Endothelial cell (in vitro differentiated cells): ENCODE results near the gene ANTXR2. TPM values are rescaled to one million over a fixed set of nuclear protein-coding genes. Genes with fewer than 3 reads are reported as not detected.

Experiments
- DNase-seq: peaks from one replicate; pipeline ENCODE4 v3.0.0; 2021; ENCODE audit warnings: low spot score
- H3K27ac Mint-ChIP-seq: one replicate; pipeline ENCODE4 v1.8.0; 2021; ENCODE audit warnings: mixed read lengths, inconsistent platforms; ENCODE audit not compliant: unreplicated experiment
- H3K27me3 Mint-ChIP-seq: one replicate; pipeline ENCODE4 v1.8.0; 2021; ENCODE audit warnings: mild to moderate bottlenecking, moderate library complexity, mixed read lengths, inconsistent platforms; ENCODE audit not compliant: unreplicated experiment
- H3K36me3 Mint-ChIP-seq: one replicate; pipeline ENCODE4 v1.8.0; 2021; ENCODE audit warnings: mild to moderate bottlenecking, low read depth, mixed read lengths, inconsistent platforms; ENCODE audit not compliant: unreplicated experiment
- H3K4me1 Mint-ChIP-seq: one replicate; pipeline ENCODE4 v1.8.0; 2021; ENCODE audit warnings: mild to moderate bottlenecking, mixed read lengths, inconsistent platforms; ENCODE audit not compliant: unreplicated experiment
- H3K4me3 Mint-ChIP-seq: one replicate; pipeline ENCODE4 v1.8.0; 2021; ENCODE audit warnings: mild to moderate bottlenecking, mixed read lengths, inconsistent platforms; ENCODE audit not compliant: unreplicated experiment
- H3K9me3 Mint-ChIP-seq: one replicate; pipeline ENCODE4 v1.8.0; 2021; ENCODE audit warnings: mixed read lengths, inconsistent platforms; ENCODE audit not compliant: unreplicated experiment
- total RNA-seq: library from RNA; stranded (reverse); fragmentation: NEBNext Ultra II Directional; extraction: Animal tissue kit (Norgen Biotek cat#: 25700); gene quantifications from one replicate; pipeline ENCODE4 v1.2.1, GENCODE V29; 2021; ENCODE audit not compliant: unreplicated experiment
- TF ChIP-seq, protein P1 (sequence below): fragments of 200-600 bp; sonication (generic); IDR thresholded peaks from one replicate; pipeline ENCODE4 v1.5.0; 2021; ENCODE audit warnings: antibody characterized with exemption; ENCODE audit not compliant: unreplicated experiment

Gene ANTXR2
- total RNA-seq, 1 donor from 2014 or later, result 176 TPM

DNA sequence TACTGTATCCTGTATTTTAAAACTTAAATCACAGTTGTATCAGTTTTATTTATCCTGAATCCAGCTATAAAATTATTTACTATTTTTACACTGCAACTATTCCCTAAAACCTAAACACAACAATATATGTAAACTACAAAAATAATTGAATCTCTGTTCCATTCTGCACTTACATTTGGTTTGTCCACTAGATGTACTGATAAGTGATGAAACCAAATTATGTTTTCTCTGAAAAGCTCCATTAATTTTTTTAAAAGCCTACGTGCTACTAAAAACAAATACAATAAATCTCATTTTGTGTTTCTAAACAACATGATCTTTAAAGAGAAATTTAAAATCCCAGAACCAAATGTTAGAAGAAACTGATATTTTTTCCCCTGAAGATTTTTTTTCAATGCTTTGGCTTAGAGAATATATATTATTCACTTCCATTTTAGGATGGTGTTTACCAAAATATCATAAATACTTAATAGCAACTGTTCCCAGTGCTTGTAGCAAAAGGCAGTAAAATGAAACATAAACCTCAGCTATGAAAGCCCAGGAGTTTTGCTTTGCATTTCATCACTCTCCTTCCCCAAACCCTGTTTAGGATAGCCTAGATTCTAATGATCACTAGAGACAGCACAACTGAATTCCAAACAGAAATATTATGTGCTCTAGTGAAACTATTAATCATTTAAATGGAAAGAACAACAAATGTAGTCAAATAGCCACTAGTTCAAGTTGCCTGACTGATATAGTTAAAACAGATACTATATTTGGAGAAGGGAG, 19.7 kb downstream of the ANTXR2 start:
- Mint-ChIP-seq H3K4me3 (peak overlapping the region; percentile 17), H3K36me3 (peaks cover 43% of the 10 kb centered on the region), H3K27me3 (no peaks in the 10 kb centered on the region), H3K4me1 (peaks cover 13% of the 10 kb centered on the region), H3K27ac (no peak overlapping the region), H3K9me3 (no peaks in the 10 kb centered on the region)
- no peak for DNase-seq
- TF ChIP-seq, protein P1, sequence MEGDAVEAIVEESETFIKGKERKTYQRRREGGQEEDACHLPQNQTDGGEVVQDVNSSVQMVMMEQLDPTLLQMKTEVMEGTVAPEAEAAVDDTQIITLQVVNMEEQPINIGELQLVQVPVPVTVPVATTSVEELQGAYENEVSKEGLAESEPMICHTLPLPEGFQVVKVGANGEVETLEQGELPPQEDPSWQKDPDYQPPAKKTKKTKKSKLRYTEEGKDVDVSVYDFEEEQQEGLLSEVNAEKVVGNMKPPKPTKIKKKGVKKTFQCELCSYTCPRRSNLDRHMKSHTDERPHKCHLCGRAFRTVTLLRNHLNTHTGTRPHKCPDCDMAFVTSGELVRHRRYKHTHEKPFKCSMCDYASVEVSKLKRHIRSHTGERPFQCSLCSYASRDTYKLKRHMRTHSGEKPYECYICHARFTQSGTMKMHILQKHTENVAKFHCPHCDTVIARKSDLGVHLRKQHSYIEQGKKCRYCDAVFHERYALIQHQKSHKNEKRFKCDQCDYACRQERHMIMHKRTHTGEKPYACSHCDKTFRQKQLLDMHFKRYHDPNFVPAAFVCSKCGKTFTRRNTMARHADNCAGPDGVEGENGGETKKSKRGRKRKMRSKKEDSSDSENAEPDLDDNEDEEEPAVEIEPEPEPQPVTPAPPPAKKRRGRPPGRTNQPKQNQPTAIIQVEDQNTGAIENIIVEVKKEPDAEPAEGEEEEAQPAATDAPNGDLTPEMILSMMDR, result no peak

DNA sequence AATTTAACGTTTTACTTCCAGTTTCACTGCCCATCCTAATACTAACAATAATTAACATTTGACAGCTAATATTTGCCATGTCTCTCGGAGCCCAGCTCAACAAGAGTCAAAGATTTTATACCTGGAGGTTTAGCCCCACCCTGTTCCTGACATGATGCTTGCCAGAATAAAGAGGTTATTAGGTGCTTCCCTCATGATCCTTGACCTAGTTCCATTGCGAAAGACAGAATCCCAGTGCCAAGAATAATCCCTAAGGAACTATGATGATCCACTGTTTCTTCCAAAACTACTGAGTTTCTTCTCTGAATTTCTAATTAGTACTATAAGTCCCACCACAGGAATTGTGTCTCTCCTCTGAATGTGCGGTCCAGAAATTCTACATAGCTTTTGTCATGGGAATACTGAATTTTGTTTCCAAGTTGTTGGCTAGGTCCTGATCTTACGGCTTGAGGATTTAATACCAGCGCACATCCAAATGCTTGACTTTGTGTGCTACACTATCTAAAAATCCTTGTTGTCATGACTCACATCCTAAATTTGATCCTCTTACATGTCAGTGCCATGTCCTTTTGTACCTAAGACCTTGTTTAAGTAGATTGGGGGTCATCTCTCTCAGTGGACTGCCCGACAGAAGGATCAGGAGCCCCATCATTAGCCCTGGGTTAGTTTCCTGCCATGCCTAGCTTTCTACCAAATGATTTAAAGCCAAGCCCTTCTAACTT, 23.1 kb downstream of the ANTXR2 start:
- TF ChIP-seq, protein P1, result no peak
- H3K36me3 Mint-ChIP-seq, result peaks cover 42% of the 10 kb centered on the region
- no peaks in the 10 kb centered on the region for H3K27me3 Mint-ChIP-seq
- no peak for DNase-seq
- peak overlapping the region; percentile 38 for H3K27ac Mint-ChIP-seq
- H3K4me3 Mint-ChIP-seq, result peak overlapping the region; percentile 10
- peaks cover 24% of the 10 kb centered on the region for H3K4me1 Mint-ChIP-seq
- H3K9me3 Mint-ChIP-seq, result no peaks in the 10 kb centered on the region

DNA sequence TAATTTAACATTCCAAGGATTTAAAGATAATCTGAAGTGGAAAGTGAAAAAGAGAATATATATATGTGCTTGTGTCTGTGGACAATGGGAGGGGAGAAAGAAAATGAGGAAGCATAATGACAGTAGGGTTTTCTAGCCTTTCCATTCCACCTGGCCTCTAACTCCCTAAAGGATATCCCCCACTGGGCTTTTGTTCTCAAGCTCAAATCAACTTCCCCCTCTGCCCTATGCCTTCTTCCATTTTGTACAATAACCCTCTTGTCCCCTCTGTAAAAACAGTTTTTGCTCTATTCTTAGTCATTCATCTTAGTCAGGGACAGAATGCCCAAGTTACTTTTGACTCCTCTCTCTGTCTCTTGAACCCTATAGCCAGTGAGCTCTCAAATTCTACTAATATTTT, 23.6 kb downstream of the ANTXR2 start:
- Mint-ChIP-seq H3K9me3 (no peaks in the 10 kb centered on the region), H3K4me3 (peak overlapping the region; percentile 63), H3K36me3 (peaks cover 39% of the 10 kb centered on the region), H3K27ac (peak overlapping the region; percentile 39), H3K4me1 (peaks cover 24% of the 10 kb centered on the region), H3K27me3 (no peaks in the 10 kb centered on the region)
- no peak for DNase-seq
- TF ChIP-seq, protein P1, result no peak

DNA sequence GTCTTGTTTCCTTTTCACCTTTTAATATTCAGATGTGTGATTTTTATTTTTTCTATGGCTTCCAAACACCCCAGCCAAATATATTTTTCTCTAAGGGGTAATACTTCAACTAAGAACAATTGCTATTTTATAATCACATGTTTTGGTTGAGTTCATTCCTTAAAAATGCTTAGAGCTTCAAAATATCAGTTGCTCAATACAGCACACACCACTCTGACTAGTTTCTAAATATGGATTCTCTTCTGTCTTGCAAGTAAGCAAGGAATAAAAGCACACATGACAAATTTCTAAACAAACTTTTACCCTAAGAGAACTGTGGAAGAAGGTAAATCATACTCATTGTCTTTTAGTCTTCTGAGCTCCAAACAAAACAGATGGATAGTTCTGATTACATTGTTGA, 27.2 kb downstream of the ANTXR2 start:
- H3K27me3 Mint-ChIP-seq, result no peaks in the 10 kb centered on the region
- no peaks in the 10 kb centered on the region for H3K9me3 Mint-ChIP-seq
- no peak for DNase-seq
- peaks cover 46% of the 10 kb centered on the region for H3K36me3 Mint-ChIP-seq
- peaks cover 24% of the 10 kb centered on the region for H3K4me1 Mint-ChIP-seq
- TF ChIP-seq, protein P1, result no peak
- no peak overlapping the region for H3K4me3 Mint-ChIP-seq
- H3K27ac Mint-ChIP-seq, result no peak overlapping the region

DNA sequence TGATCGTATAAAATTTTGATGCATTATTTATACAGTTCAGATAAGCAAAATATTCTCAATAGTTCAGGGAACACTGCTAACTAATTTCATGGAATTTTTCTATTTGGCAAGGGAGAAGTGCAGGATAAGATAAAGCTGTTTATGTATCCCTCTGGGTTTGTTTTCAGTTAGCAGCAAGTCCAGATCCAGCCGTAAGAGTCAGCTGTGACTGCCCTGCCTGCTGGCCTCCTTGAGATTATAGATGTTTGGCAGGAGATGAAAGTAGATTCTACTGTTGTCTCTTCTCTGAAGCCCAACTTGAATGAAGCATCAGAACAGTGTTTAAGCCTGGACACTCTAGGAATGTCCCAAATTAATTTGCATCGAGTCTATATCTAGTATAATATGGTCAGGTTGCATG, 29.5 kb downstream of the ANTXR2 start:
- no peaks in the 10 kb centered on the region for H3K9me3 Mint-ChIP-seq
- no peak overlapping the region for H3K27ac Mint-ChIP-seq
- H3K36me3 Mint-ChIP-seq, result peaks cover 42% of the 10 kb centered on the region
- H3K27me3 Mint-ChIP-seq, result no peaks in the 10 kb centered on the region
- no peak for DNase-seq
- peaks cover 11% of the 10 kb centered on the region for H3K4me1 Mint-ChIP-seq
- no peak overlapping the region for H3K4me3 Mint-ChIP-seq
- TF ChIP-seq, protein P1, result no peak
